Mammary epithelial cell (primary cell): ENCODE results near the gene NLGN1.

Experiments
- EZH2 ChIP-seq: IDR thresholded peaks from 2 replicates; pipeline ENCODE4 v1.6.1; 2012; ENCODE audit warnings: low read length, inconsistent platforms, borderline replicate concordance
- TF ChIP-seq, protein P1 (sequence below), 2 donors: IDR thresholded peaks in 1 of 2; conservative IDR thresholded peaks in 1 of 2; 2 replicates each; pipeline ENCODE4 v1.5.1; 2011 to 2012; ENCODE audit warnings: inconsistent platforms in 2 of 2, low read length in 2 of 2, mild to moderate bottlenecking in 2 of 2, control low read depth in 1 of 2, low read depth in 1 of 2; ENCODE audit not compliant: insufficient read depth in 1 of 2; ENCODE audit errors: extremely low read depth in 1 of 2

DNA sequence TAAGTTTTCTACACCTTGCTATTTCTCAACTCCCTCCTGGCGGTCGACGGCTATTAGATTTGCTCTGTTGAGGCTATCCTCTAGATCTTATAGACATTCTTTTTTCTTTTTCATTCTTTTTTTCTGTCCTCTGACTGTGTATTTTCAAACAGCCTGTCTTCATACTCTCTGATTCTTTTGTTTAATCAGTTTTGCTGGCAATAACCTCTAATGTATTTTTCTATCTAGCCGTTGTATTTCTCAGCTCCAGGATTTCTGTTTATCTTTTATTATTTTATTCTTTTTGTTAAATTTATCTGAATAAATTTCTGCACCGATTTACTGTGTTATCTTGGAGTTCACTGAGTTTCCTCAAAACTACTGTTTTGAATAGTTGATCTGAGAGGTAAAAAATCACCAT is 31.5 kb downstream of the NLGN1 start:
- TF ChIP-seq, protein P1, sequence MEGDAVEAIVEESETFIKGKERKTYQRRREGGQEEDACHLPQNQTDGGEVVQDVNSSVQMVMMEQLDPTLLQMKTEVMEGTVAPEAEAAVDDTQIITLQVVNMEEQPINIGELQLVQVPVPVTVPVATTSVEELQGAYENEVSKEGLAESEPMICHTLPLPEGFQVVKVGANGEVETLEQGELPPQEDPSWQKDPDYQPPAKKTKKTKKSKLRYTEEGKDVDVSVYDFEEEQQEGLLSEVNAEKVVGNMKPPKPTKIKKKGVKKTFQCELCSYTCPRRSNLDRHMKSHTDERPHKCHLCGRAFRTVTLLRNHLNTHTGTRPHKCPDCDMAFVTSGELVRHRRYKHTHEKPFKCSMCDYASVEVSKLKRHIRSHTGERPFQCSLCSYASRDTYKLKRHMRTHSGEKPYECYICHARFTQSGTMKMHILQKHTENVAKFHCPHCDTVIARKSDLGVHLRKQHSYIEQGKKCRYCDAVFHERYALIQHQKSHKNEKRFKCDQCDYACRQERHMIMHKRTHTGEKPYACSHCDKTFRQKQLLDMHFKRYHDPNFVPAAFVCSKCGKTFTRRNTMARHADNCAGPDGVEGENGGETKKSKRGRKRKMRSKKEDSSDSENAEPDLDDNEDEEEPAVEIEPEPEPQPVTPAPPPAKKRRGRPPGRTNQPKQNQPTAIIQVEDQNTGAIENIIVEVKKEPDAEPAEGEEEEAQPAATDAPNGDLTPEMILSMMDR (conservative IDR thresholded peaks at IDR 0.05 in 1 of 2, IDR thresholded peaks at IDR 0.05 in 1 of 2; ENCODE audit: extremely low read depth in 1 of 2, insufficient read depth in 1 of 2, low read depth in 1 of 2, low read length in 2 of 2), result no peak
- no peak for TF ChIP-seq EZH2
